Measurements from ENCODE around the gene MCRS1.

The MCRS1 gene

DNA sequence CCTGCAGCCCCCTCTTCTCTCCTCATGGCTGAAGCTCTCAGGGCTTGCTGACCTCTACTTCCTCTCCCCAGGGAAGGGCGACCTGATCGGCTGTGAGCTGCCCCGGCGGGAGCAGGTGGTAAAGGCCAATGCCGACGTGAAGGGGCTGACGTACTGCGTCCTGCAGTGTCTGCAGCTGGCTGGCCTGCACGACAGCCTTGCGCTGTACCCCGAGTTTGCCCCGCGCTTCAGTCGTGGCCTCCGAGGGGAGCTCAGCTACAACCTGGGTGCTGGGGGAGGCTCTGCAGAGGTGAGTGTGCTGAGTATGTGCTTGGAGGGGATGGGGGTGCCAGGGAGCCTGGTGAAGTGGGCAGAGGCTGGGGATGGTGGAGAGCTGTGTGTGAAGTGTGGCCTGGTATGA, 13.7 kb downstream of the MCRS1 start:
- no peak for DNase-seq

DNA sequence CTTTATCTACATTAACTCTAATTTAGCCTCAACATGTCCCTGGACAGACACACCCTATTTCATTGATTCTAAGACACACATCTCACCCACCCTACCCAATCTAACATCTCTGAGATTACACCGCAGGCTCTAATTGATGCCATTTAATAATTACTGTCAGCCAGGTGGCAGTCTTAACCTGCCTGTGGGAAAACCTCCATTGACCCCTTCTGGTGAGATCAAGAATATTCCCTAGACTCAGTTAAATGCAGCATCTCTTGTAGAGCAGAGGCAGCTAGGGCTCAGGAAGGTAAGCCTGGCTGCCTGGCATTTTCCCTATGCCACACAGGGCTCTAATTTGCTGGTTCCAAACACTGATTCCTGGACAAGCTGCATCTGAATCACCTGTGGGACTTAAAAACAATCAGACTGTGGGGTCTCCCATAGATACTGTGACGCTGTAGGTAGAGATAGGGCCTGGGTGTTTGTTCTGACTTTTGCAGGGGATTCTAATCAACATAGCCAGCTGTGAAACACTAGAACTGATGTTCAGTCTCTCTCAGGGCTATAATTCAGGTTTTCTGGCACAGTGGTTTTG, 14.3 kb downstream of the MCRS1 start:
- no peak for DNase-seq

DNA sequence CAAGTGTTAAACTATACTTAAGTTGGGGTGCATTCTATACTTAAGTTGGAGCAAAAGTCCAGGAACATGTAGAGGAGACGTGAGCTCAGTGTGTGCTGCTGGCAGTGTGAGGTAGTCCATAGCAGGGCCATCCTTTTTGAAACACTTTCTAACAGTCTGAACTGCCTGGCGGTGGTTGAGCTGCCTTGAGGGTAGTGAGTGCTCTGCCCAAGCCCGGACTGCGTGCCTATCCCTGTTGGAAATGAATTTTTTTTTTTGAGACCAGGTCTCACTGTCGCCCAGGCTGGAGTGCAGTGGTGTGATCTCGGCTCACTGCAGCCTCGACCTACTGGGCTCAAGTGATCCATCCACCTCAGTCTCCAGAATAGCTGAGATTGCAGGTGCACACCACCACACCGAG, 15.0 kb downstream of the MCRS1 start:
- DNase-seq, result no peak

DNA sequence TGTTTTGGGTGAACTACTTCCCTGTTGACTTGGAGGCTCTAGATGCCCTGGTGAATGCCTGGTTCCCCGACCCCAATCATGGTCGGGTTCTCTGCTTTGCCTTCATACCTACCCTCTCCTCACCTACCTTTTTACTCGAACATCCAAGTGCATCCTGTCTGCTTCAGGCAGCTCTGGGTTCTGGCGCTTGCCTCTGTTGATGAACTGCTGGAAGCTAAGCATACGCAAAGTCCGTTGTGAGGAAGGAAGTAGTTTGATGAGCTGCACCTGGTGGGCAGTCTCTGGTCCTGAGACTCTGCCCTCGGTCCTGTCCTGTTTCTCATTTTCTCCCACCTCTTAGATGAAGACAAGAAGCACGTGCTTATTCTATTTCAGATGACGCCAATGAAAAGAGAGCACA, 15.5 kb downstream of the MCRS1 start:
- no peak for DNase-seq

DNA sequence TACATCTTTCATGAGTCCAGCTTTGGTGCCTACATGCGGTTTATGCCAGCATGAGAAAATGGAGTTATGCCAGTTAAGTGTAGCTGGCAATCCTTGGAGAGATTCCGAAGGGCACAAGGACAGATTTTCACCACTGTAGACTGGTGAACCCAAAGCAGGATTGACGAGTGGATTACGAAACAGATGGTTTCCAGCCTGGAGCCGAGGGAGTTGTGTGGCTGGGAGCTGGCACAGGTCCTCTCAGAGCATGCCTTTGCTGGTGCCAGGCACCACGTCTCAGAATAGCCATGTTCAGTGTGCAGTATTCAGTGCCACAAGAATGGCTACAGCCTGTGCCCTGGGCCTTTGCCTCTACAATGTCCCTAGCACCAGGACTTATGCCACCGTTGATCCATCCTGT, 15.9 kb downstream of the MCRS1 start:
- no peak for DNase-seq

DNA sequence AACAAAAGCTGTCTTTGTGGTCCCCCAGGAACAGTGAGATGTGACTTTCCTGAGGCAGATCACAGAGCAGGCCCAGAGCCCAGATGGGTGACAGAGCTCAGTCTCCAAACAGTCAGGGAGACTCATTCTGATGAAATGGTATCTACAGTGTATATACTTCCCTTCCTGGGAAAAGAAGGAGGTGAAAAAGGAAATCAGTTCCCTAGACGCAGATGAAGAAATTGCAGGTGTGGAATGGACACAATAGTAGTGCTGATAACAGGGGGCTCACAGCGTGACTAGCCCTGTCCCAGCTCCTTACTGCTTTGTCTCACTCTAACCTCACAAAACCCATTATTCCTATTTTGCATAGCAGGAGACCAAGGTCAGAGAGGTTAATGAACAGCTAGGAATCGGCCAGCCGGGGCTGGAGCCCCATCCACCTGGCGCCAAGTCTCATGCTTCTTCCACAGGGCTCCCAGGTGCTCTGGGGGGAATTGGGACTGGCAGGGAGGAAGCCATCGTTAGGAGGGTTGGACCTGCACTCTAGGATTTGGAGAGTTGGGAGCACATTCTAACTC, 17.2 kb downstream of the MCRS1 start:
- no peak for DNase-seq

DNA sequence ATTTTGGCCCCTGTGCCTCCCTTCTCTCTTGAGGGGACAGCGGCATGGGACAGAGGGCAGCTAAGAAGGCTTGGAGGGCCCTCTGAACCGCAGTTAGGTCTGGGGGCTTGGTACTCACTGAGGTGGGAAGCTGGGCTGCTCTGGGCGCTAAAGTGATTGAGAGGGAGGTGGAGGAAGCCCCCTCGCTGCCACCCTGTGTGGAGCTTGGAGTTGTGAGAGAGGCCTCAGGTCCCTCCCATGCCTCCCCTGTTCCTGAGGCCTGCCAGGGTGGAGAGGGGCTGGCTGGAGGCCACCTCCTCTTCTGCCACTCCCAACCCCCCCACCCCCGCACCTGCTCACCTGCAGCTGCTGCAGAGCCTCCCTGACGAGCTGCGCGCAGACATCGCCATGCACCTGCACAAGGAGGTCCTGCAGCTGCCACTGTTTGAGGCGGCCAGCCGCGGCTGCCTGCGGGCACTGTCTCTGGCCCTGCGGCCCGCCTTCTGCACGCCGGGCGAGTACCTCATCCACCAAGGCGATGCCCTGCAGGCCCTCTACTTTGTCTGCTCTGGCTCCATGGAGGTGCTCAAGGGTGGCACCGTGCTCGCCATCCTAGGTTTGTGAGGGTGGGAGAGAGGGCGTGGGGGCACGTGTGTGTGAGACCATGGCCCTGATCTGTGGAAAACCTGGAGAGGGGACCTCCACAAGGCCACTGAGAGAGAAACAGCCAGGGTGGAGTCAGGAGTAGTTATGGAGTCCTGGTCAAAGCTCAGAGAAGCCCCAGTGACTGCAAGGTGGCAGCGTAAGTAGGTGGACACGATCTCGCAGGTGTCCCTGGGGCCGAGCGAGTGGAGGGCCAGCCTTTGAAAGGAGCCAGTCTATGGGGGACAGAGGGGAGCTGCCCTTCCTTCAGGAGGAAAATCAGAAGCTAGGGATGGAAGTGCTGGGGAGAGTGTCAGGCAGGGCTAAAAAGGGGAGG, 17.9 kb downstream of the MCRS1 start:
- DNase-seq, result no peak

DNA sequence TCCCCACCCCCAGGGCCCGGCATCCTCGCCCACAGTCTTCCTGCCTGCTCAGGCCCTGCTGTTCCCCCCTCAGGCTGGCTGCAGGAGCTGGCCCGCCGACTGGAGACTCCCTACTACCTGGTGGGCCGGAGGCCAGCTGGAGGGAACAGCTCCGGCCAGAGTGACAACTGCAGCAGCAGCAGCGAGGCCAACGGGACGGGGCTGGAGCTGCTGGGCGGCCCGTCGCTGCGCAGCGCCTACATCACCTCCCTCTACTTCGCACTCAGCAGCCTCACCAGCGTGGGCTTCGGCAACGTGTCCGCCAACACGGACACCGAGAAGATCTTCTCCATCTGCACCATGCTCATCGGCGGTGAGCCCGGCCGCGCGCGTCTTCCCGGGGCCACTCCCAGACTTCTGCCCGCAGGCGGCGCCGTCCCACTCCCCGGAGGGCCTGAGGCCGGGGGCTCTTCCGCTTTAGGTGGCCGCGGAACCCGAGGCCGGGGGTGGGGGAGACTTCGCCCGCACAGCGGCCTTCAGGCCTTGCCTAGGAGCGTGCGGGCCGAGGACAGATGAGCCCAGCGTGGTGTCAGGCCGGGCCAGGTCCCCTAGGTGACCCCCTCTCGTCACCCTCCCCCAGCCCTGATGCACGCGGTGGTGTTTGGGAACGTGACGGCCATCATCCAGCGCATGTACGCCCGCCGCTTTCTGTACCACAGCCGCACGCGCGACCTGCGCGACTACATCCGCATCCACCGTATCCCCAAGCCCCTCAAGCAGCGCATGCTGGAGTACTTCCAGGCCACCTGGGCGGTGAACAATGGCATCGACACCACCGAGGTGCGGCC, 18.9 kb downstream of the MCRS1 start:
- peak; percentile 43 to 71 (median 53) for DNase-seq

DNA sequence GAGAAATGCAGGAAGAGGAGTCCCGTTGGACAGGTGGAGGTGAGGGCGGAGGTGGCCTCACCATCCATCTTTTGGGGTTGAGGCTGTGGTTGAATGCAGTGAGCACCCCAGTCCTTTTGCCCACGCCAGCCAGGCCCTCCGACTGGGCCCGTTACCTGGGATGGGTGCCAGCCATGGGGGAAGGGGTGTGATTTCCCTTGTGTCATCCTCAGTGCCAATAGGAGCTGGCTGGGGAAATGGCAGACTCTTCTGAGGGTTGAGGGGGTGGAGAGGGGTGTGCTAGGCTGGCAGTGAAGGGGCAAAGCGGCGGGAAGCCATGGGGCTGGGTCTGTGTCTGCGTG, 19.5 kb downstream of the MCRS1 start:
- DNase-seq, result no peak

DNA sequence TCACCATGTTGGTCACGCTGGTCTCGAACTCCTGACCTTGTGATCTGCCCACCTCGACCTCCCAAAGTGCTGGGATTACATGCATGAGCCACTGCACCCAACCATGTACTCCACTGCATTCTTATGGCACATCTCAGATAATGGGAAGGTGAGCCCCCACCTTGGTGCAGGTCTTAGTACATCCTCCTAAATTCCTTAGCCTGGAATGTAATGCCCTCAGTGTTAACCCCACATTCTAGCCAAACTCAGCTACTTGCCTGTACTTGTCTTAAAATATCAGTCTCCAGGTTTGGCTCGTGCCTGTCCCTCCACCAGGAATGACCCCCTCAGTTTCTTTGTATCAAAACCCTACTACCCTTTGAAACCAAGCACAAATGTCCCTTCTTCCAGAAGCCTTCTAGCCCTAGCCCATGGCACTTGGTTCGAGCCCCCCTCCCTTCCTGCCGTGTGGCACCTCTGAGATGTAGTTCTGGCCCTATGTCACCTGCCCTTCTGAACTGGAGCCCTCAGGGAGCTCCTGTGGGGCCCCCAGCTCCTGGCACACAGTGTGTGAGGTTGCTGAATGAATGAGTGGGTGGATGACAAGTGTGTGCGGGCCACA, 20.8 kb downstream of the MCRS1 start:
- no peak for DNase-seq

DNA sequence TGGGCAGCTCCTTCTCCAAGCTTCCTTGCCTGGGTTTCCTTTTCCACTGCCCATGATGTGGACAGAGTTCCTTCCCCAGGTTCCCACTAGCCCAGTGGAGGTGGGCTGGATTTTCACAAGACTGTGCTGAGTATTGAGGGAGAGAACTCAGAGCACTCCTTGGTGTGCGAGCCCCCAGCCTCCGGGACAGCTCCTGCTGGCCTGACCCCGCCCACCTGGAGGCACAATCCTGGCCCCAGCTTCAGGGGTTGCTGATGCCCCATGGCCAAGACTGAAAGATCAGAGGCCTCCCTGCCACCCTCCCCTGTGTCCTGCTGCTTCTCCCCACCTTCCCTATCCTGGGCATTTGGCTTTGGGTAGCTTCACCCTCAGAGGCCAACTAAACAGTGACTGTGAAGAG, 21.5 kb downstream of the MCRS1 start:
- no peak for DNase-seq

DNA sequence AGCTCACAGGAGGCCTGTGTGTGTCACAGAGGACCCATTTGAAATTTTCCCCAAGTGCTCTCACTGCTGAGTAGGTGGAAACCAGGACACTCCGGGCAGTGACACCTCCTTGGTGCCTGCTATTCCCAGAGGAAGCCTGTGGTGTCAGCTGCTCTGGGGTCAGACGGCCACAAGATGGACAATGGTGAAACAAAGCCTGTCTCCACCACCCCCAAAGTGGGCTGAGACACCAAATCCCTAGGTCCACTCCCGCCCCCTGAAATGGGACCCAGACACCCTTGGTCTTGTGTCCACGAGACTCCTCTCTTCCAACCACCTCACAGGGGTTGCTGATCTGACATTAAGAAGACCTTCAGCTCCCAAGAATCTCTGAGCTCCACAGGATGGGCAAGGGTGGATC, 22.1 kb downstream of the MCRS1 start:
- no peak for DNase-seq

DNA sequence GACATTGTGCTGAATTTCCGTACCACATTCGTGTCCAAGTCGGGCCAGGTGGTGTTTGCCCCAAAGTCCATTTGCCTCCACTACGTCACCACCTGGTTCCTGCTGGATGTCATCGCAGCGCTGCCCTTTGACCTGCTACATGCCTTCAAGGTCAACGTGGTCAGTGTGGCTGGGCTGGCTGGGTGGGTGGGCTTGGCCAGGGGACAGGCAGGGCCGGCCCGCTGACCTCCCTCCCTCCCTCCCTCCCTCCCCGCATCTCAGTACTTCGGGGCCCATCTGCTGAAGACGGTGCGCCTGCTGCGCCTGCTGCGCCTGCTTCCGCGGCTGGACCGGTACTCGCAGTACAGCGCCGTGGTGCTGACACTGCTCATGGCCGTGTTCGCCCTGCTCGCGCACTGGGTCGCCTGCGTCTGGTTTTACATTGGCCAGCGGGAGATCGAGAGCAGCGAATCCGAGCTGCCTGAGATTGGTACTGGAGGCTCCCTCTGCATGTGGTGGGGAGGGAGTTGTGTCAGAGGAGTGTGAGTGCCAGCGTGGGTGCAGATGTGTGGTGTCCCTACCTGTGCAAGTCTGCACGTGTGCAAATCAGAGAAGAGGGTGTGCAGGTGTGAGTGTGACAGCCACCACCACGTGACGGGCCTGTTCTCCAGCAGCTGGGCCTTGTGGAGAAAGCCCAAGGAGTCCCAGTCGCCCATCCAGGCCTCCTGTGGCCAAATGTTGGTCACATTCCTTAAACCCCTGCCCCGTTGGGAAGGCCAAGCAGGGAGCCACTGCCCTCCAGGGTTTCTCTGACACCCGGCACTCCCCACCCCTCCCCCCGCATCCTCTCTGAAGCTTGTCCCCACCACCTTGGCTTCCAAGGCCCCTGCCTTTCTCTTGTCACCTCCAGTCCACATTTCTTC, 23.8 kb downstream of the MCRS1 start:
- DNase-seq, result no peak

DNA sequence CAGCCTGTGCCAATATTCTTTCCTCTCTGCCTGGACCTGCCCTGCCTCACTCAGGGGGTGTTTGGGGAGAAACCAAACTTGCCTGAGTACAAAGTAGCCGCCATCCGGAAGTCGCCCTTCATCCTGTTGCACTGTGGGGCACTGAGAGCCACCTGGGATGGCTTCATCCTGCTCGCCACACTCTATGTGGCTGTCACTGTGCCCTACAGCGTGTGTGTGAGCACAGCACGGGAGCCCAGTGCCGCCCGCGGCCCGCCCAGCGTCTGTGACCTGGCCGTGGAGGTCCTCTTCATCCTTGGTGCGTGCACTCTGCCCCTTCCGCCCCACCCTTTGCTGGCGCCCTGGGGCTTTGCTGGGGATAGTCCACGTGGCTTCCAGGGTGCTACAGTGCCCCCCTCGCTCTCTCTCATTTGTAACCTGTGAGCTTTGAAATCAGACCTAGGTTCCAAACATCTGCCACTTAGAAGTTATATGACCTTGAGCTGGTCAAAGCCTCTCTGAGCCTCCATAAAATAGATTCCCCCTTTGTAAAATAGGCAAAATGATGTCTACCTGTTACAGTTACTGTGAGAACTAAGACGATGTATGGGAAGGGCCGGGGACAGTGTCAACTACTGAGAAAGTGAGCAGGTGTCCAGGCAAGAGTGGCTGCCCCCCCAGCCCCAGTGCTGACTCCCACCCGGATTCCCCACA, 24.6 kb downstream of the MCRS1 start:
- DNase-seq, result no peak

DNA sequence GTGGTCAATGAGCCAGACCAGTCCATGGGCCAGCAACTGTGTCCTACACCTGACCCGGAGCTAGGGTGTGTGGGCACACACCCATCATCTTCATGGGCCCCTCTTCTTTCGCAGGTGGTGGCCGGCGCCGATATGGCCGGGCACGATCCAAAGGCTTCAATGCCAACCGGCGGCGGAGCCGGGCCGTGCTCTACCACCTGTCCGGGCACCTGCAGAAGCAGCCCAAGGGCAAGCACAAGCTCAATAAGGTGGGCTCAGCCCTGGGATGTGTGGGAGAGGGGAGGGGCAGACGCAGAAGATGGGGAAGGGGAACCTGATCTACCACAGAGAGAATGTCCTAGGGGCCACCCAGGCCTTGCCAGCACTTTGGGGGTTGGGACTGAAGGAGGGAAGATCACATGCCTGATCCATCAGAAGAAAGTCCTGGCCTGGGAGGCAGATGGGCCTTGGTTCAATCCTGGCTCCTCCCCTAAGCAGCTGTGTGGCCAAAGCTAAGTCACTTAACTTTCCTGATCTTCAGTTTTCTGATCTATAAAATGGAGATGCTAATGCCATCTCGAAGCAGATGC, 25.3 kb downstream of the MCRS1 start:
- no peak for DNase-seq

DNA sequence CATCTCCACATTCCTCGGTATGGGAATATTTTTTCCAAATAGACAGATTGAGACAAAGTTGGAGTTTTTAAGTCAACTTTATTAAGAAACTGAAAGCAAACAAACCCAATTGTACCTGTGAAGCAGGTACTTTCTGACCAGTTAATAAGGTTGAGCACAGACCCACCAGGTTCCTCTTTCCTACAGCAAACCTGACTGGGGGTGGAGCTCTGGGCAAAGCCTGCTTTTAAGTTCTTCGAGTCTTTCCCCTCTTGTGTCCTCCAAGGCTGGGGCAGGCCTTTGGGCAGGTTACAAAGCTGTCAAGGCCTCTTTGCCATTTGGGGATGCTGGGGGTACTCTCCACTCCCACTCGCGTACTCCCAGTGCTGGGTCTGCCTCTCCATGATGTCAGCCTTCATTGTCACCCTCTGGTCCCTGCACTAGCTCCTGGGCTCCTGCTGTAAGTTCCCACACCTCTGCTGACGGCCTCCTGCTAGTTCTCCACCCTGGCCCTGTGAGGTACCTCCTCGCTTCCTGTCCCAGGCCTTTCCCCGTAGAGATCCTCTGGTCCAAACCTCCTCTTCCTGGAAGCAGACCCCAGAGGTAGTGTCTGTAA, 25.9 kb downstream of the MCRS1 start:
- DNase-seq, result no peak

DNA sequence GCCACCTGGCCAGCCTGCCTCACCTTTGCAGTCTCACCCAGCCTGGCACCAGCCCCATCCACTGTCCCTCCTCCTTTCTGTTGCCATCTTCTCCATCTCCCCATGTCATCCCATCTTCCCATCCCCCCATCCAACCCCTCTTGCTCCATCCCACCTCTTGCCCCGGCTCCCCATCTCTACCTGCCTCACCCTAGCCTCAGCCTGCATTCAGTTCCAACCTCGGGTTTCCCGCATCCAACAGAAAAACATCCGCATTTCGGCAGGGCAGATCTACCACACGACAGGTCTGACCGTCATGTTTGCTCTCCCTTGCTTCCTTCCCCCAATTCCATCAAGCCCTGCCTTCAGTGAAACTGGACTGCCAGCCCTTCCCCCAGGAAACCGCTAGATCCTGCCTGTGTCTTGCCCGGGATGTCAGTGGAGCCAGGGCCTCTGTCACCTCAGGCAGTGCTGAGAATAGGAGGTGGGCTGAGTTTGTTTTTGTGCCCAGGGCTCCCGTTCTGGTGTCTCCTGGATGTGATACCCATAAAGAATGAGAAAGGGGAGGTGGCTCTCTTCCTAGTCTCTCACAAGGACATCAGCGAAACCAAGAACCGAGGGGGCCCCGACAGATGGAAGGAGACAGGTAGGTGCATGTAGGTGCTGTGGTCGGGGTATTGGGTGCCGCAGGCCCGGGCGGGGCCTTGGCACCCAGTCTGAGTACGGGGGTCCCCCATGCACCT, 26.6 kb downstream of the MCRS1 start:
- DNase-seq, result no peak

DNA sequence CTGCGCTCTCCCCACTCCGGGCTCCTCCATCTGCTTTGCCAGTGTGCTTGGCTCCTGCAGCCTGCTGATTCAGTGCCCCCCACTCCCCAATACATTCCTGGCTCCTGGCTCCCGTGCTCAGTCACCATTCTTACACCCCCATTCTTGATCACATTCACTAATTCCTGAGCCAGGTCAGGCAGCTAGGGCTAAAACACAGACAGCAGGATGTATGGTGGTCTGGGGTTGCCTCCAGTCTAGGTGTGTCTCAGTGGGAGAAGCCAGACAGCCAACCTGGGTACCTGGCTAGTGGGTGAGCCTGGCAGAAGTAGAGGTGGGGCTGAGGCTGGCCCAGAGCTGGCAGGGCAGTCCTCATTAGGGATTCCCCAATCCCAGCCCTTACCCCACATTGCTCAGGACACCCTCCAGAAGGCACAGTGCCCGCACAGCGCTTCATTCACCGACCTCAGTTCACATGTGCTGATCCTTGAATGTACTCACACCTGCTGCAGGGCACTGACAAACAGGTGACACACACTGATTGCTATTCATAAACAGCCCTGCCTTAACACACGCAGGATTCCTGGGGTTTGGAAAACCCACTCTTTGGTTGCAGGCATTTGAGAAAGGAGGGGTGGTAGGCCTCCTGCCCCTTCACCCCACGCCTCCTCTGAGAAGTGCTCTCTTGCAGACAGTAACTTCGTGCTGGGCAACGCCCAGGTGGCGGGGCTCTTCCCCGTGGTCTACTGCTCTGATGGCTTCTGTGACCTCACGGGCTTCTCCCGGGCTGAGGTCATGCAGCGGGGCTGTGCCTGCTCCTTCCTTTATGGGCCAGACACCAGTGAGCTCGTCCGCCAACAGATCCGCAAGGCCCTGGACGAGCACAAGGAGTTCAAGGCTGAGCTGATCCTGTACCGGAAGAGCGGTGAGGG, 27.5 kb downstream of the MCRS1 start:
- no peak for DNase-seq
